ENCODE results near the gene DISC1. TPM values are rescaled to one million over a fixed set of nuclear protein-coding genes. Genes with fewer than 3 reads are reported as not detected.
A peak's percentile ranks its signal among the peaks of the same experiment; 100 is the strongest.

Gene DISC1
- total and polyA plus RNA-seq, 8 donors = 0.42 to 6.6 (median 1.5) TPM

- ATAC-seq = no peak
- TF ChIP-seq CTCF (IDR thresholded peaks at IDR 0.05) = no peak
- Histone ChIP-seq H3K4me3 (no peak overlapping the region), H3K36me3 (no peaks in the 10 kb centered on the region), H3K4me1 (peaks cover 5 to 10% (median 6%) of the 10 kb centered on the region in 3 donors), H3K27me3 (peaks cover 0 to 13% (median 2%) of the 10 kb centered on the region in 4 donors), H3K9me3 (no peaks in the 10 kb centered on the region), H3K27ac (no peak overlapping the region)
- WGBS, 2 donors = 97 to 100% methylated on average over 4 of the region's 4 CpGs
- DNase-seq = no peak
- intact Hi-C loops (cut with DNase I) = no loop called here
- FAIRE-seq = no peak
Measured at GRCh38 chr1:231931146-231931545, 304.6 kb downstream of the DISC1 start.

- FAIRE-seq = no peak
Measured at GRCh38 chr1:231931846-231932454, 305.4 kb downstream of the DISC1 start.

GRCh38 chr1:231933711-231934626 is 307.4 kb downstream of the DISC1 start:
- FAIRE-seq (no peak), DNase-seq (no peak), ATAC-seq (no peak)
- Histone ChIP-seq H3K36me3 (no peaks in the 10 kb centered on the region), H3K4me3 (no peak overlapping the region), H3K27ac (no peak overlapping the region), H3K9me3 (no peaks in the 10 kb centered on the region), H3K4me1 (peaks cover 5 to 10% (median 6%) of the 10 kb centered on the region in 3 donors), H3K27me3 (peaks cover 0 to 13% (median 2%) of the 10 kb centered on the region in 4 donors)
- intact Hi-C loops (cut with DNase I) = no loop called here
- TF ChIP-seq CTCF (IDR thresholded peaks at IDR 0.05) = no peak
- 64 to 75% methylated on average over 15 of the region's 15 CpGs for WGBS, 2 donors

More at GRCh38 chr1:231931846-231932454, 305.4 kb downstream of the DISC1 start:
- Histone ChIP-seq H3K9me3 (no peaks in the 10 kb centered on the region), H3K4me3 (no peak overlapping the region), H3K4me1 (peaks cover 5 to 10% (median 6%) of the 10 kb centered on the region in 3 donors), H3K27ac (no peak overlapping the region), H3K36me3 (no peaks in the 10 kb centered on the region), H3K27me3 (peaks cover 0 to 13% (median 2%) of the 10 kb centered on the region in 4 donors)
- 64 to 69% methylated on average over 4 of the region's 4 CpGs for WGBS, 2 donors
- DNase-seq (no peak), ATAC-seq (peak in 1 of 4 donors; percentile 35)
- peak in 1 of 4 donors; percentile 42 for TF ChIP-seq CTCF (IDR thresholded peaks at IDR 0.05)
- intact Hi-C loops (cut with DNase I) = no loop called here

GRCh38 chr1:231934797-231935196 is 308.2 kb downstream of the DISC1 start:
- intact Hi-C loops (cut with DNase I) = no loop called here
- no peak for TF ChIP-seq CTCF (IDR thresholded peaks at IDR 0.05)
- H3K27me3 ChIP-seq = peaks cover 0 to 13% (median 2%) of the 10 kb centered on the region in 4 donors
- 6 to 9% methylated on average over 5 of the region's 5 CpGs for whole genome bisulfite sequencing, 2 donors
- FAIRE-seq (no peak), DNase-seq (peak in 3 of 6 donors; percentile 17 to 35 (median 19)), ATAC-seq (peak; percentile 56 to 95 (median 87))
- H3K27ac ChIP-seq = no peak overlapping the region
- no peaks in the 10 kb centered on the region for H3K36me3 ChIP-seq
- H3K4me1 ChIP-seq = peaks cover 5 to 10% (median 6%) of the 10 kb centered on the region in 3 donors
- H3K4me3 ChIP-seq = no peak overlapping the region
- no peaks in the 10 kb centered on the region for H3K9me3 ChIP-seq
